HL-60 (cell line): ENCODE data around the gene EIF4EBP2.

Experiments used
- CTCF ChIP-seq: IDR thresholded peaks from one replicate; pipeline ENCODE4 v1.5.1; 2011; ENCODE audit warnings: low read length, control low read depth, inconsistent platforms; ENCODE audit not compliant: insufficient read depth
- GABPA ChIP-seq: IDR thresholded peaks from 2 replicates; pipeline ENCODE4 v1.6.1; 2012; ENCODE audit warnings: low read depth
- POLR2AphosphoS5 ChIP-seq: IDR thresholded peaks from 2 replicates; pipeline ENCODE4 v1.6.1; 2012; ENCODE audit warnings: low read depth
- REST ChIP-seq: IDR thresholded peaks from 2 replicates; pipeline ENCODE4 v1.6.1; 2012; ENCODE audit warnings: low read depth; ENCODE audit not compliant: insufficient replicate concordance
- SPI1 ChIP-seq: IDR thresholded peaks from 2 replicates; pipeline ENCODE4 v1.6.1; 2012; ENCODE audit warnings: low read depth, mild to moderate bottlenecking, borderline replicate concordance

- TF ChIP-seq CTCF (no peak), POLR2AphosphoS5 (no peak), GABPA (no peak), SPI1 (no peak), REST (no peak)
Observed at GRCh38 chr10:70448236-70448635, 44.3 kb downstream of the EIF4EBP2 start.
